Hepatocyte (in vitro differentiated cells): ENCODE measurements around the gene F13A1. TPM values are rescaled to one million over a fixed set of nuclear protein-coding genes. Genes with fewer than 3 reads are reported as not detected.
"Not testable (repeated sequence)": the region's sequence is repeated elsewhere in the genome, so short reads cannot be mapped to it uniquely, and the experiment has no call there.

ENCODE experiments used
- DNase-seq: peaks from one replicate; pipeline ENCODE4 v3.0.0-alpha.2; 2016; ENCODE audit warnings: low spot score
- H2AFZ ChIP-seq: fragments of 200-600 bp; sonication (generic); 2 replicates; pipeline ENCODE4 v1.6.0; 2016; ENCODE audit warnings: antibody characterized with exemption, mild to moderate bottlenecking
- H3K27ac ChIP-seq: fragments of 200-600 bp; sonication (generic); 2 replicates; pipeline ENCODE4 v1.5.1; 2016; ENCODE audit warnings: mild to moderate bottlenecking
- H3K27me3 ChIP-seq: fragments of 200-600 bp; sonication (generic); 2 replicates; pipeline ENCODE4 v1.6.1; 2016
- H3K36me3 ChIP-seq: fragments of 200-600 bp; sonication (generic); replicated peaks from 2 replicates; pipeline ENCODE4 v1.5.1; 2016; ENCODE audit warnings: low read depth; ENCODE audit not compliant: insufficient read depth
- H3K4me1 ChIP-seq: fragments of 200-600 bp; sonication (generic); 2 replicates; pipeline ENCODE4 v1.5.1; 2016; ENCODE audit warnings: mild to moderate bottlenecking, moderate library complexity; ENCODE audit not compliant: insufficient read depth
- H3K4me2 ChIP-seq: fragments of 200-600 bp; sonication (generic); 2 replicates; pipeline ENCODE4 v1.6.0; 2016
- H3K4me3 ChIP-seq: fragments of 200-600 bp; sonication (generic); 2 replicates; pipeline ENCODE4 v1.5.1; 2016; ENCODE audit warnings: mild to moderate bottlenecking
- H3K79me2 ChIP-seq: fragments of 200-600 bp; sonication (generic); 2 replicates; pipeline ENCODE4 v1.6.0; 2017; ENCODE audit warnings: mild to moderate bottlenecking
- H3K9me2 ChIP-seq: fragments of 200-600 bp; sonication (generic); replicated peaks from 2 replicates; pipeline ENCODE4 v1.6.0; 2017; ENCODE audit warnings: mild to moderate bottlenecking; ENCODE audit not compliant: insufficient read depth
- H3K9me3 ChIP-seq: fragments of 200-600 bp; sonication (generic); 2 replicates; pipeline ENCODE4 v1.5.1; 2016; ENCODE audit warnings: low read depth, mild to moderate bottlenecking
- H4K20me1 ChIP-seq: fragments of 200-600 bp; sonication (generic); 2 replicates; pipeline ENCODE4 v1.6.0; 2016; ENCODE audit warnings: mild to moderate bottlenecking; ENCODE audit not compliant: insufficient read depth, poor library complexity, severe bottlenecking
- CTCF ChIP-seq: fragments of 200-600 bp; sonication (generic); IDR thresholded peaks from 2 replicates; pipeline ENCODE4 v1.5.1; 2016; ENCODE audit warnings: antibody characterized with exemption, mild to moderate bottlenecking; ENCODE audit not compliant: poor library complexity
- EZH2 ChIP-seq: fragments of 200-600 bp; sonication (generic); IDR thresholded peaks from 2 replicates; pipeline ENCODE4 v1.6.1; 2016; ENCODE audit warnings: antibody characterized with exemption, mild to moderate bottlenecking, borderline replicate concordance
- EZH2phosphoT487 ChIP-seq: fragments of 200-600 bp; sonication (generic); IDR thresholded peaks from one replicate; pipeline ENCODE4 v1.6.1; 2018; ENCODE audit warnings: antibody characterized with exemption, mild to moderate bottlenecking, low read depth, moderate library complexity; ENCODE audit not compliant: unreplicated experiment, severe bottlenecking
- WGBS: methylation state at CpG from one replicate; pipeline ENCODE4 v1.1.6; 2016; ENCODE audit warnings: low lambda C conversion rate; ENCODE audit errors: missing lambda C conversion rate; 5-methylcytosine and 5-hydroxymethylcytosine counted together
- polyA plus RNA-seq: library from polyadenylated mRNA; unstranded; fragments of >200 nt; fragmentation: Nextera tagmentation; extraction: Ambion mirVana; gene quantifications from 2 replicates; pipeline ENCODE4 v1.2.1, GENCODE V29; 2016
- total RNA-seq: library from RNA; depleted of rRNA; stranded (reverse); fragments of >200 nt; gene quantifications from 2 replicates; pipeline ENCODE4 v1.2.3, GENCODE V29; 2014

The F13A1 gene
- total and polyA plus RNA-seq, 2 experiments from 2014 or later = 3.7 to 8.5 TPM

GRCh38 chr6:6305575-6305974 lies 14.9 kb downstream of the F13A1 start:
- no peak overlapping the region for H2AFZ ChIP-seq
- no peak overlapping the region for H3K4me2 ChIP-seq
- WGBS = 67% methylated on average over 4 of the region's 4 CpGs
- TF ChIP-seq CTCF (no peak), EZH2phosphoT487 (no peak), EZH2 (no peak)
- H4K20me1 ChIP-seq = no peaks in the 10 kb centered on the region
- no peaks in the 10 kb centered on the region for H3K4me1 ChIP-seq
- peaks cover 4% of the 10 kb centered on the region for H3K27me3 ChIP-seq
- no peak overlapping the region for H3K4me3 ChIP-seq
- H3K79me2 ChIP-seq = no peaks in the 10 kb centered on the region
- no peak for DNase-seq
- H3K27ac ChIP-seq = no peak overlapping the region
- H3K9me3 ChIP-seq = no peaks in the 10 kb centered on the region
- H3K36me3 ChIP-seq = no peaks in the 10 kb centered on the region
- no peaks in the 10 kb centered on the region for H3K9me2 ChIP-seq

- H3K4me3 ChIP-seq, H3K4me1 ChIP-seq, H3K36me3 ChIP-seq, H3K79me2 ChIP-seq, H3K4me2 ChIP-seq, H3K27me3 ChIP-seq, H2AFZ ChIP-seq, H3K27ac ChIP-seq, H3K9me2 ChIP-seq, DNase-seq, H3K9me3 ChIP-seq, H4K20me1 ChIP-seq: not testable (repeated sequence)
- WGBS = 96% methylated on average over 19 of the region's 19 CpGs
These were observed 20.1 kb downstream of the F13A1 start for GRCh38 chr6:6300383-6300782.

- Histone ChIP-seq H3K27me3 (peaks cover 4% of the 10 kb centered on the region), H3K9me2 (no peaks in the 10 kb centered on the region), H3K36me3 (no peaks in the 10 kb centered on the region), H2AFZ (no peak overlapping the region), H3K9me3 (no peaks in the 10 kb centered on the region), H3K27ac (no peak overlapping the region), H3K4me1 (no peaks in the 10 kb centered on the region), H3K4me2 (no peak overlapping the region), H3K4me3 (no peak overlapping the region), H4K20me1 (no peaks in the 10 kb centered on the region), H3K79me2 (no peaks in the 10 kb centered on the region)
- 4% methylated on average over 3 of the region's 3 CpGs for WGBS
- TF ChIP-seq CTCF = no peak
- TF ChIP-seq EZH2 = no peak
- TF ChIP-seq EZH2phosphoT487 = no peak
- DNase-seq = no peak
These were observed 27.1 kb downstream of the F13A1 start for GRCh38 chr6:6293317-6293716.

- WGBS = 93% methylated on average over 3 of the region's 3 CpGs
- H3K4me2 ChIP-seq = no peak overlapping the region
- DNase-seq = no peak
- H3K4me3 ChIP-seq = no peak overlapping the region
- no peaks in the 10 kb centered on the region for H3K9me3 ChIP-seq
- no peaks in the 10 kb centered on the region for H4K20me1 ChIP-seq
- no peaks in the 10 kb centered on the region for H3K36me3 ChIP-seq
- no peak overlapping the region for H2AFZ ChIP-seq
- H3K27me3 ChIP-seq = no peaks in the 10 kb centered on the region
- H3K27ac ChIP-seq = no peak overlapping the region
- no peaks in the 10 kb centered on the region for H3K79me2 ChIP-seq
- H3K9me2 ChIP-seq = no peaks in the 10 kb centered on the region
- no peak for TF ChIP-seq EZH2phosphoT487
- TF ChIP-seq CTCF = no peak
- no peak for TF ChIP-seq EZH2
- H3K4me1 ChIP-seq = no peaks in the 10 kb centered on the region
These were observed 33.0 kb downstream of the F13A1 start for GRCh38 chr6:6287415-6287814.
